ENCODE results near the gene STK32C.

DNA sequence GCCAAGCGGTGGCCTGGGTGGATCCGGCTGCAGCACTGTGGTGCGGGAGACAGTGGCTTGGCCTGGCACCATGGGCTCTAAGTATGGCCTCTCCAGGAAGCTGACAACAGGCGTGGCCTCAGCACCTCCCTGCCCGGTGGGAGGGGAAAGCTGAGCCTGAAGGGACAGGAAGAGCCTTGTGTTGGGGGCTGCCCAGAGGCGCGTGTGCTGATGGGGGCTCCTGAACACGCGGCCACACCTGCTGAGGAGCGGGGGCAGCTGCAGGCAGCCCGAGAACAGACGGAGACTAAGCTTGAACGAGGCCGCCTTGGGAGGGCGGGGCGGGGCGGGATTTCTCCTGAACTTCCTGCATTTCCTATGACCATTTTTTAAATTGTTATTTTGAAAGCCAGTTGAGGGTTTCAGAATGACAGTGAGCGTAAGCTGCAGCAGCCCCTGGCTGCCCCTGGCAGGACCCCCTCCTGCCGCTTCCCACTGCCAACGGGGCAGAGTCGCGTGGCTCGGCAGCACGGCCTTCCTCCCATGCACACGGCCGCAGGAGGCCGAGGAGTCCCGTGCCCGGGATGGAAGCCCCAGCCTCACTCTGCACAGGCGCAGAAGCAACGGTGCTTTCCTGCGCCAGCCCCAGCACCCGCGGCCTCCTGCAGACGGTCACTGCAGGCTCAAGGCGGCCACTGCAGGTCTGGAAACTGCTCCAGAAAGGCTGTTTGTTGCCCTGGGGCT lies 77.8 kb downstream of the STK32C start:
- TF ChIP-seq POLR2A (IDR thresholded peaks at IDR 0.05; ENCODE audit: low read length) (no peak), KDM5A (IDR thresholded peaks at IDR 0.05) (no peak), CTCF (IDR thresholded peaks at IDR 0.05) (no peak), EP300 (IDR thresholded peaks at IDR 0.05) (no peak), RNF2 (IDR thresholded peaks at IDR 0.05; ENCODE audit: borderline replicate concordance, low read depth) (no peak), MAX (IDR thresholded peaks at IDR 0.05) (no peak), CHD2 (IDR thresholded peaks at IDR 0.05; ENCODE audit: low read length, partially characterized antibody) (no peak), CEBPB (IDR thresholded peaks at IDR 0.05) (no peak), RAD21 (conservative IDR thresholded peaks at IDR 0.05 in 1 of 2, IDR thresholded peaks at IDR 0.05 in 1 of 2) (no peak), HOXB13 (CRISPR knock-in tag; IDR thresholded peaks at IDR 0.05; ENCODE audit: low read depth) (no peak), ZC3H11A (IDR thresholded peaks at IDR 0.05) (no peak), MYC (IDR thresholded peaks at IDR 0.05; ENCODE audit: borderline replicate concordance, low read length) (no peak)
- TF ChIP-seq, protein P1, sequence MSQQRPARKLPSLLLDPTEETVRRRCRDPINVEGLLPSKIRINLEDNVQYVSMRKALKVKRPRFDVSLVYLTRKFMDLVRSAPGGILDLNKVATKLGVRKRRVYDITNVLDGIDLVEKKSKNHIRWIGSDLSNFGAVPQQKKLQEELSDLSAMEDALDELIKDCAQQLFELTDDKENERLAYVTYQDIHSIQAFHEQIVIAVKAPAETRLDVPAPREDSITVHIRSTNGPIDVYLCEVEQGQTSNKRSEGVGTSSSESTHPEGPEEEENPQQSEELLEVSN (IDR thresholded peaks at IDR 0.05; ENCODE audit: borderline replicate concordance, low read depth), result no peak
- TF ChIP-seq, protein P2, sequence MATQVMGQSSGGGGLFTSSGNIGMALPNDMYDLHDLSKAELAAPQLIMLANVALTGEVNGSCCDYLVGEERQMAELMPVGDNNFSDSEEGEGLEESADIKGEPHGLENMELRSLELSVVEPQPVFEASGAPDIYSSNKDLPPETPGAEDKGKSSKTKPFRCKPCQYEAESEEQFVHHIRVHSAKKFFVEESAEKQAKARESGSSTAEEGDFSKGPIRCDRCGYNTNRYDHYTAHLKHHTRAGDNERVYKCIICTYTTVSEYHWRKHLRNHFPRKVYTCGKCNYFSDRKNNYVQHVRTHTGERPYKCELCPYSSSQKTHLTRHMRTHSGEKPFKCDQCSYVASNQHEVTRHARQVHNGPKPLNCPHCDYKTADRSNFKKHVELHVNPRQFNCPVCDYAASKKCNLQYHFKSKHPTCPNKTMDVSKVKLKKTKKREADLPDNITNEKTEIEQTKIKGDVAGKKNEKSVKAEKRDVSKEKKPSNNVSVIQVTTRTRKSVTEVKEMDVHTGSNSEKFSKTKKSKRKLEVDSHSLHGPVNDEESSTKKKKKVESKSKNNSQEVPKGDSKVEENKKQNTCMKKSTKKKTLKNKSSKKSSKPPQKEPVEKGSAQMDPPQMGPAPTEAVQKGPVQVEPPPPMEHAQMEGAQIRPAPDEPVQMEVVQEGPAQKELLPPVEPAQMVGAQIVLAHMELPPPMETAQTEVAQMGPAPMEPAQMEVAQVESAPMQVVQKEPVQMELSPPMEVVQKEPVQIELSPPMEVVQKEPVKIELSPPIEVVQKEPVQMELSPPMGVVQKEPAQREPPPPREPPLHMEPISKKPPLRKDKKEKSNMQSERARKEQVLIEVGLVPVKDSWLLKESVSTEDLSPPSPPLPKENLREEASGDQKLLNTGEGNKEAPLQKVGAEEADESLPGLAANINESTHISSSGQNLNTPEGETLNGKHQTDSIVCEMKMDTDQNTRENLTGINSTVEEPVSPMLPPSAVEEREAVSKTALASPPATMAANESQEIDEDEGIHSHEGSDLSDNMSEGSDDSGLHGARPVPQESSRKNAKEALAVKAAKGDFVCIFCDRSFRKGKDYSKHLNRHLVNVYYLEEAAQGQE (IDR thresholded peaks at IDR 0.05), result no peak

All from A549 (cell line).